H1 (cell line): Measurements from ENCODE around the gene MDM4. TPM values are rescaled to one million over a fixed set of nuclear protein-coding genes. Genes with fewer than 3 reads are reported as not detected.

Experiments used
- CTCF ChIA-PET: fragments of 300-600 bp; sonication (Branson Sonifier 250); formaldehyde crosslinking; loops from one replicate; lab custom pipeline; 2021; ENCODE audit not compliant: partially characterized antibody; lab: Charles Lee
- POLR2A ChIA-PET: fragments of 300-600 bp; sonication (Branson Sonifier 250); formaldehyde crosslinking; loops from one replicate; lab custom pipeline; 2021; ENCODE audit warnings: inconsistent platforms; ENCODE audit not compliant: partially characterized antibody; lab: Charles Lee
- DNase-seq, 2 experiments: peaks; one replicate each; pipeline versions ENCODE4 v3.0.0 to v3.0.0-alpha.2; 2010 to 2022; ENCODE audit warnings: low spot score in 2 of 2, low read depth in 1 of 2, mixed read lengths in 1 of 2
- FAIRE-seq: peaks from 2 replicates; lab custom pipeline; 2011; peaks lifted over from hg19 to GRCh38; lab: Jason Lieb, UNC
- H2AFZ ChIP-seq: 2 replicates; pipeline ENCODE4 v1.8.1; 2012; ENCODE audit warnings: low read length, inconsistent platforms
- H2AK5ac ChIP-seq: 2 replicates; pipeline ENCODE4 v1.6.1; 2013; ENCODE audit warnings: low read depth, low read length
- H2BK120ac ChIP-seq: replicated peaks from 2 replicates; pipeline ENCODE3; 2013; ENCODE audit warnings: low read depth, low read length, inconsistent platforms
- H2BK12ac ChIP-seq: 2 replicates; pipeline ENCODE4 v1.6.1; 2013; ENCODE audit warnings: low read depth, low read length
- H2BK15ac ChIP-seq: 2 replicates; pipeline ENCODE4 v1.6.1; 2013; ENCODE audit warnings: low read length
- H2BK20ac ChIP-seq: 2 replicates; pipeline ENCODE4 v1.6.1; 2013; ENCODE audit warnings: low read length
- H2BK5ac ChIP-seq: 2 replicates; pipeline ENCODE4 v1.6.1; 2013; ENCODE audit warnings: low read depth, low read length
- H3K14ac ChIP-seq: 2 replicates; pipeline ENCODE4 v1.6.1; 2013; ENCODE audit warnings: inconsistent platforms; ENCODE audit not compliant: insufficient read length
- H3K18ac ChIP-seq: 2 replicates; pipeline ENCODE4 v1.6.1; 2013; ENCODE audit warnings: low read length; ENCODE audit errors: extremely low read depth
- H3K23ac ChIP-seq: 2 replicates; pipeline ENCODE4 v1.6.1; 2013; ENCODE audit warnings: inconsistent platforms; ENCODE audit not compliant: insufficient read length
- H3K23me2 ChIP-seq: 2 replicates; pipeline ENCODE4 v1.6.1; 2013; ENCODE audit warnings: low read depth, low read length
- H3K27ac ChIP-seq: 2 replicates; pipeline ENCODE4 v1.6.1; 2011; ENCODE audit warnings: low read depth, low read length, inconsistent platforms
- H3K27me3 ChIP-seq, 4 experiments: replicated peaks in 1 of 4; 1 replicate in 1 of 4; 2 replicates in 3 of 4; pipeline versions ENCODE4 v1.6.1 to v1.8.1; 2011 to 2013; ENCODE audit warnings: low read length in 3 of 4, mild to moderate bottlenecking in 3 of 4, inconsistent platforms in 2 of 4, mixed read lengths in 2 of 4, moderate library complexity in 1 of 4; ENCODE audit not compliant: control insufficient read depth in 3 of 4, insufficient read depth in 3 of 4; ENCODE audit errors: extremely low read depth in 1 of 4
- H3K36me3 ChIP-seq, 4 experiments: 2 replicates each; pipeline versions ENCODE4 v1.6.1 to v1.8.1; 2011 to 2013; ENCODE audit warnings: mild to moderate bottlenecking in 4 of 4, low read length in 3 of 4, moderate library complexity in 2 of 4, control low read depth in 1 of 4, inconsistent platforms in 1 of 4; ENCODE audit not compliant: insufficient read depth in 4 of 4, control insufficient read depth in 2 of 4
- H3K4ac ChIP-seq: replicated peaks from 2 replicates; pipeline ENCODE3; 2013; ENCODE audit warnings: low read length, low read depth, mixed read lengths, inconsistent platforms; ENCODE audit not compliant: insufficient read length
- H3K4me1 ChIP-seq, 4 experiments: replicated peaks in 1 of 4; 1 replicate in 1 of 4; 2 replicates in 3 of 4; pipeline versions ENCODE4 v1.6.1 to v1.8.1; 2011 to 2013; ENCODE audit warnings: low read length in 3 of 4, inconsistent platforms in 2 of 4, mixed read lengths in 1 of 4; ENCODE audit not compliant: insufficient read depth in 4 of 4, control insufficient read depth in 3 of 4
- H3K4me2 ChIP-seq, 2 experiments: 2 replicates each; pipeline versions ENCODE4 v1.6.1 to v1.8.1; 2011 to 2013; ENCODE audit warnings: low read depth in 2 of 2, low read length in 2 of 2, control low read depth in 1 of 2, inconsistent platforms in 1 of 2, mild to moderate bottlenecking in 1 of 2; ENCODE audit not compliant: insufficient read depth in 1 of 2
- H3K4me3 ChIP-seq, 4 experiments: fragments of 200-600, 300-600 bp in 1 of 4; sonication (generic), shearing (Covaris generic), sonication (Bioruptor Twin) in 1 of 4; 2 replicates each; pipeline versions ENCODE4 v1.5.1 to v1.8.1; 2011 to 2016; ENCODE audit warnings: low read length in 4 of 4, low read depth in 3 of 4, control low read depth in 2 of 4, inconsistent platforms in 2 of 4, mild to moderate bottlenecking in 2 of 4, mixed read lengths in 1 of 4, moderate library complexity in 1 of 4; ENCODE audit not compliant: insufficient read depth in 2 of 4; ENCODE audit errors: extremely low read depth in 1 of 4
- H3K56ac ChIP-seq: replicated peaks from 2 replicates; pipeline ENCODE3; 2013; ENCODE audit warnings: low read depth, mild to moderate bottlenecking, mixed read lengths, low read length, inconsistent platforms; ENCODE audit not compliant: insufficient read length
- H3K79me1 ChIP-seq: 2 replicates; pipeline ENCODE4 v1.6.1; 2013; ENCODE audit warnings: low read depth, low read length, control low read depth
- H3K79me2 ChIP-seq, 2 experiments: 2 replicates each; pipeline versions ENCODE4 v1.6.1 to v1.8.1; 2012 to 2013; ENCODE audit warnings: low read length in 2 of 2, mild to moderate bottlenecking in 2 of 2, inconsistent platforms in 1 of 2; ENCODE audit not compliant: insufficient read depth in 2 of 2, control insufficient read depth in 1 of 2
- H3K9ac ChIP-seq, 4 experiments: replicated peaks in 1 of 4; 1 replicate in 1 of 4; 2 replicates in 3 of 4; pipeline versions ENCODE4 v1.6.1 to v1.8.1; 2011 to 2013; ENCODE audit warnings: low read depth in 3 of 4, low read length in 3 of 4, control low read depth in 2 of 4, mild to moderate bottlenecking in 2 of 4, moderate library complexity in 2 of 4, inconsistent platforms in 1 of 4; ENCODE audit errors: extremely low read depth in 1 of 4
- H3K9me3 ChIP-seq, 2 experiments: 2 replicates each; pipeline versions ENCODE4 v1.6.1 to v1.8.1; 2012 to 2013; ENCODE audit warnings: mild to moderate bottlenecking in 2 of 2, moderate library complexity in 2 of 2, control low read depth in 1 of 2, inconsistent platforms in 1 of 2, low read depth in 1 of 2, low read length in 1 of 2, mixed read lengths in 1 of 2; ENCODE audit not compliant: insufficient read depth in 2 of 2
- H4K20me1 ChIP-seq, 2 experiments: replicated peaks in 1 of 2; 2 replicates each; pipeline versions ENCODE3 to v1.8.1; 2011 to 2013; ENCODE audit warnings: inconsistent platforms in 2 of 2, low read length in 2 of 2, mild to moderate bottlenecking in 1 of 2; ENCODE audit not compliant: insufficient read depth in 2 of 2, control insufficient read depth in 1 of 2
- H4K5ac ChIP-seq: 2 replicates; pipeline ENCODE4 v1.6.1; 2013; ENCODE audit warnings: low read length, low read depth, mixed read lengths, inconsistent platforms; ENCODE audit not compliant: insufficient read length
- H4K8ac ChIP-seq: 2 replicates; pipeline ENCODE4 v1.8.0; 2013; ENCODE audit warnings: mild to moderate bottlenecking, moderate library complexity, low read length, inconsistent platforms; ENCODE audit not compliant: insufficient read depth; ENCODE audit errors: extremely low read depth
- H4K91ac ChIP-seq: replicated peaks from 2 replicates; pipeline ENCODE3; 2013; ENCODE audit warnings: low read length, mixed read lengths, inconsistent platforms; ENCODE audit not compliant: insufficient read length
- GABPA ChIP-seq: IDR thresholded peaks from 2 replicates; pipeline ENCODE4 v1.6.1; 2011; ENCODE audit warnings: mild to moderate bottlenecking, low read length, moderate library complexity, borderline replicate concordance; ENCODE audit not compliant: insufficient read depth
- JUND ChIP-seq: IDR thresholded peaks from 2 replicates; pipeline ENCODE4 v1.6.1; 2011; ENCODE audit warnings: mild to moderate bottlenecking, improper control_type of control experiment, low read length
- SP1 ChIP-seq: IDR thresholded peaks from 2 replicates; pipeline ENCODE4 v1.6.1; 2011; ENCODE audit warnings: low read depth, low read length
- WGBS, 2 experiments: shearing (Covaris generic) in 1 of 2; methylation state at CpG; one replicate each; pipeline versions ENCODE4 v1.1.6 to v1.1.7; 2013 to 2015; ENCODE audit warnings: low lambda C conversion rate in 2 of 2, mixed read lengths in 2 of 2, inconsistent platforms in 1 of 2, low coverage in 1 of 2, missing lambda C conversion rate in 1 of 2; ENCODE audit not compliant: insufficient replicate concordance in 2 of 2, insufficient coverage in 1 of 2, insufficient read length in 1 of 2; ENCODE audit errors: extremely low coverage in 1 of 2, missing lambda C conversion rate in 1 of 2; 5-methylcytosine and 5-hydroxymethylcytosine counted together
- polyA plus RNA-seq, 7 experiments: library from polyadenylated mRNA; depleted of rRNA in 3 of 7; stranded (reverse) in 5 of 7; unstranded in 2 of 7; fragments of >200 nt in 5 of 7; fragments of 200-250 nt in 2 of 7; gene quantifications; 1 replicate in 5 of 7; 2 replicates in 1 of 7; 4 replicates in 1 of 7; pipeline versions ENCODE4 v1.2.1 to v1.2.3, GENCODE V29; 2011 to 2013; ENCODE audit warnings: missing spikeins in 2 of 7, mixed read lengths in 2 of 7
- total RNA-seq: library from RNA; stranded (reverse); fragmentation: NEBNext Ultra II Directional; extraction: Animal tissue kit (Norgen Biotek cat#: 25700); gene quantifications from 2 replicates; pipeline ENCODE4 v1.2.1, GENCODE V29; 2021

Gene MDM4
- total and polyA plus RNA-seq, 2 of the 8 experiments (the other 6 are each of a cell fraction or from before 2014, with no cell fraction given) = 10.8 to 84.9 TPM

DNA sequence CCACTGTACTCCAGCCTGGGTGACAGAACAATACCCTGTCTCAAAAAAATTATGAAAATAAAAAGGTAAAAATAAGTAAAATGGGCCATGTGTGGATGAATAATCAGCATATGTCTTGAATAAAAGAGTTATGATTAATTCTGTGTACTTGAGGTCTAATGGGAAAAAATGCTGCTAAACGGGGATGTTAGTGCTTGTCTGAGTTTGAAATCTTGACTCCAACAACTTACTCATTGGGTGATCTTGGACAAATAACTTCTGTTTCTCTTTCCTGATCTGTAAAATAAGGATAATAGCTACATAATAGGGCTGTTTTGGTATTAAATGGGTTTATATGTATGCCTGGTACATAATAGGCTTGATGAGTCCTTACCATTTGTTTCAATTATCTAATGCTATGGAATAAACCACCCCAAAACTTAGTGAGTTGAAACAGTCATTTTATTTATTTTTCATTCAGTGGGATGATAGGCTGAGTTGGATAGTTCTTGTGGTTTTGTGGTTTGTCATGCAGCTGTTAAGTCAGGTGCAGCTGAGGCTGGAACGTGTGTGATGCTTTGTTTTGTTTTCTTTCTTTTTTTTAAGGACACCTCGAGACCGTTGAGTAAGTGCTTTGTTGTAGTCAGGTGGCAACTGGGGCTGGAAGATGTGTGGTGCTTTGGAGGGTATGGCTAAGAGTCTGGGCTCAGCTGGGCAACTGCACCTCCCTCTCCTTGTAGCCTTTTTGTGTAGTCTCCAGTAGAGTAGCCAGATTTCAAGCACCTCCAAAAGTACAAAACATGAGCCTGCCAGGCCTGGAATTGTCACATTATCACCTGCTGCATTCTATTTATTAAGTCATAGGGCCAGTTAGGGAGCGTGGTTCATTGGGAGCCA lies 4.9 kb downstream of the MDM4 start:
- H3K27ac ChIP-seq = no peak overlapping the region
- peaks cover 0 to 16% (median 2%) of the 10 kb centered on the region in 4 experiments; a peak in 6 of 8 replicates for H3K36me3 ChIP-seq
- no peaks in the 10 kb centered on the region for H3K27me3 ChIP-seq
- 84% methylated on average over 5 of the region's 5 CpGs; no CpG with 5 or more reads in 1 of the 2 experiments for WGBS, 2 experiments
- H3K23ac ChIP-seq = no peak overlapping the region
- no peak overlapping the region for H4K5ac ChIP-seq
- no peak overlapping the region for H4K8ac ChIP-seq
- H3K18ac ChIP-seq = no peak overlapping the region
- H3K4ac ChIP-seq = no peak overlapping the region
- POLR2A ChIA-PET = interaction anchor here (0.5 to 1.1 kb wide), 4 partner anchors 13 to 282 kb away, joined by 3 to 4 read pairs (median 4); no protein-coding TSS in a partner anchor
- H3K4me2 ChIP-seq = no peak overlapping the region
- no peak overlapping the region for H2AFZ ChIP-seq
- no peaks in the 10 kb centered on the region for H3K9me3 ChIP-seq
- H3K79me2 ChIP-seq = peaks cover 15 to 81% of the 10 kb centered on the region in 2 experiments
- H2BK120ac ChIP-seq = no peak overlapping the region
- H4K20me1 ChIP-seq = no peaks in the 10 kb centered on the region
- no peak overlapping the region for H3K4me3 ChIP-seq
- CTCF ChIA-PET = interaction anchor here (0.7 to 1.4 kb wide), 2 partner anchors 23 to 74 kb away, joined by 3 to 4 read pairs; no protein-coding TSS in a partner anchor
- H3K14ac ChIP-seq = no peak overlapping the region
- no peak overlapping the region for H2BK12ac ChIP-seq
- no peak overlapping the region for H3K9ac ChIP-seq
- DNase-seq (no peak), FAIRE-seq (no peak)
- no peak overlapping the region for H2AK5ac ChIP-seq
- H4K91ac ChIP-seq = no peak overlapping the region
- no peak overlapping the region for H3K56ac ChIP-seq
- TF ChIP-seq JUND (no peak), SP1 (no peak), GABPA (no peak)
- H2BK20ac ChIP-seq = no peak overlapping the region
- H3K4me1 ChIP-seq = peaks cover 0 to 4% (median 0%) of the 10 kb centered on the region in 4 experiments; a peak in 2 of 7 replicates
- peaks cover 2% of the 10 kb centered on the region for H3K23me2 ChIP-seq
- H2BK15ac ChIP-seq = no peak overlapping the region
- no peak overlapping the region for H2BK5ac ChIP-seq
- H3K79me1 ChIP-seq = peaks cover 10% of the 10 kb centered on the region
